Testis (tissue), 2 donors: ENCODE data around the gene ERBB2.

Source experiments
- POLR2A ChIP-seq: fragments of 450-650 bp; IDR thresholded peaks from one replicate; pipeline ENCODE4 v1.6.1; 2017; ENCODE audit warnings: antibody characterized with exemption, mild to moderate bottlenecking, moderate library complexity
- TF ChIP-seq, protein P1 (sequence below), 3 experiments: fragments of 450-650 bp in 2 of 3; fragments of 200-600 bp in 1 of 3; sonication (generic) in 1 of 3; IDR thresholded peaks; one replicate each; pipeline ENCODE4 v1.5.1; 2016 to 2019; ENCODE audit warnings: antibody characterized with exemption in 3 of 3, mild to moderate bottlenecking in 2 of 3, moderate library complexity in 1 of 3

- TF ChIP-seq, protein P1, sequence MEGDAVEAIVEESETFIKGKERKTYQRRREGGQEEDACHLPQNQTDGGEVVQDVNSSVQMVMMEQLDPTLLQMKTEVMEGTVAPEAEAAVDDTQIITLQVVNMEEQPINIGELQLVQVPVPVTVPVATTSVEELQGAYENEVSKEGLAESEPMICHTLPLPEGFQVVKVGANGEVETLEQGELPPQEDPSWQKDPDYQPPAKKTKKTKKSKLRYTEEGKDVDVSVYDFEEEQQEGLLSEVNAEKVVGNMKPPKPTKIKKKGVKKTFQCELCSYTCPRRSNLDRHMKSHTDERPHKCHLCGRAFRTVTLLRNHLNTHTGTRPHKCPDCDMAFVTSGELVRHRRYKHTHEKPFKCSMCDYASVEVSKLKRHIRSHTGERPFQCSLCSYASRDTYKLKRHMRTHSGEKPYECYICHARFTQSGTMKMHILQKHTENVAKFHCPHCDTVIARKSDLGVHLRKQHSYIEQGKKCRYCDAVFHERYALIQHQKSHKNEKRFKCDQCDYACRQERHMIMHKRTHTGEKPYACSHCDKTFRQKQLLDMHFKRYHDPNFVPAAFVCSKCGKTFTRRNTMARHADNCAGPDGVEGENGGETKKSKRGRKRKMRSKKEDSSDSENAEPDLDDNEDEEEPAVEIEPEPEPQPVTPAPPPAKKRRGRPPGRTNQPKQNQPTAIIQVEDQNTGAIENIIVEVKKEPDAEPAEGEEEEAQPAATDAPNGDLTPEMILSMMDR (IDR thresholded peaks at IDR 0.05): no peak
- TF ChIP-seq POLR2A: no peak
Observed at GRCh38 chr17:39687101-39687545, 12.7 kb upstream of the ERBB2 start.
